ENCODE data around the gene DTD2.

- TF ChIP-seq POLR2A (IDR thresholded peaks at IDR 0.05; ENCODE audit: control extremely low read depth in 1 of 2, low read depth in 2 of 2, low read length in 2 of 2) (no peak), CTCF (IDR thresholded peaks at IDR 0.05; ENCODE audit: control extremely low read depth in 1 of 3, insufficient read depth in 1 of 3, low read depth in 1 of 3, low read length in 3 of 3) (no peak), CREB1 (IDR thresholded peaks at IDR 0.05) (no peak), RAD21 (IDR thresholded peaks at IDR 0.05 in 1 of 2, conservative IDR thresholded peaks at IDR 0.05 in 1 of 2; ENCODE audit: low read depth in 2 of 2, low read length in 2 of 2) (no peak), TAF1 (IDR thresholded peaks at IDR 0.05; ENCODE audit: low read depth, low read length) (no peak)
Observed at GRCh38 chr14:31442284-31442683, 15.0 kb downstream of the DTD2 start.
